Calu3 (cell line): Measurements from ENCODE around the gene ENTPD2. TPM values are rescaled to one million over a fixed set of nuclear protein-coding genes. Genes with fewer than 3 reads are reported as not detected.

ENCODE experiments used
- BruUV-seq: library from RNA; stranded (reverse); fragments of 400-500 nt; replicated peaks from 2 replicates; lab custom pipeline; 2021; lab: Mats Ljungman, UMichigan
- CTCF ChIA-PET: fragments of 300-600 bp; sonication (Branson Sonifier 250); formaldehyde crosslinking; loops from one replicate; lab custom pipeline; 2022; ENCODE audit warnings: antibody characterized with exemption; lab: Charles Lee
- DNase-seq: peaks from one replicate; pipeline ENCODE4 v3.0.0; 2022
- H3K27ac Mint-ChIP-seq: one replicate; pipeline ENCODE4 v1.8.0; 2022; ENCODE audit warnings: mixed read lengths; ENCODE audit not compliant: unreplicated experiment
- H3K27me3 Mint-ChIP-seq: one replicate; pipeline ENCODE4 v1.8.0; 2022; ENCODE audit warnings: mixed read lengths; ENCODE audit not compliant: unreplicated experiment
- H3K36me3 Mint-ChIP-seq: one replicate; pipeline ENCODE4 v1.8.0; 2022; ENCODE audit warnings: mild to moderate bottlenecking, moderate library complexity, mixed read lengths; ENCODE audit not compliant: insufficient read depth, unreplicated experiment
- H3K4me1 Mint-ChIP-seq: one replicate; pipeline ENCODE4 v1.8.0; 2022; ENCODE audit warnings: mild to moderate bottlenecking, low read depth, mixed read lengths; ENCODE audit not compliant: unreplicated experiment
- H3K4me3 Mint-ChIP-seq: one replicate; pipeline ENCODE4 v1.8.0; 2022; ENCODE audit warnings: mild to moderate bottlenecking, low read depth, moderate library complexity, mixed read lengths; ENCODE audit not compliant: unreplicated experiment
- H3K9me3 Mint-ChIP-seq: one replicate; pipeline ENCODE4 v1.8.0; 2022; ENCODE audit warnings: low read depth, mixed read lengths; ENCODE audit not compliant: unreplicated experiment
- intact Hi-C: fragments of 100-400 bp; cut with micrococcal nuclease; formaldehyde crosslinking; loops from one replicate; pipeline ENCODE4 v1.10.0; 2022; ENCODE audit not compliant: unreplicated experiment
- total RNA-seq: library from RNA; stranded (reverse); gene quantifications from 2 replicates; pipeline ENCODE4 v1.2.3, GENCODE V29; 2022
- TF ChIP-seq, protein P1 (sequence below): fragments of 200-600 bp; IDR thresholded peaks from one replicate; pipeline ENCODE4 v1.8.0; 2022; ENCODE audit warnings: antibody characterized with exemption; ENCODE audit not compliant: unreplicated experiment

ENTPD2 gene
- total RNA-seq, 1 experiment from 2014 or later = 3.8 TPM

GRCh38 chr9:137052998-137053943, 590 bp downstream of the ENTPD2 start:
- Mint-ChIP-seq H3K27me3 (no peaks in the 10 kb centered on the region), H3K36me3 (peaks cover 14% of the 10 kb centered on the region), H3K27ac (no peak overlapping the region), H3K4me3 (peak overlapping the region; percentile 69), H3K9me3 (no peaks in the 10 kb centered on the region), H3K4me1 (peaks cover 8% of the 10 kb centered on the region)
- TF ChIP-seq, protein P1, sequence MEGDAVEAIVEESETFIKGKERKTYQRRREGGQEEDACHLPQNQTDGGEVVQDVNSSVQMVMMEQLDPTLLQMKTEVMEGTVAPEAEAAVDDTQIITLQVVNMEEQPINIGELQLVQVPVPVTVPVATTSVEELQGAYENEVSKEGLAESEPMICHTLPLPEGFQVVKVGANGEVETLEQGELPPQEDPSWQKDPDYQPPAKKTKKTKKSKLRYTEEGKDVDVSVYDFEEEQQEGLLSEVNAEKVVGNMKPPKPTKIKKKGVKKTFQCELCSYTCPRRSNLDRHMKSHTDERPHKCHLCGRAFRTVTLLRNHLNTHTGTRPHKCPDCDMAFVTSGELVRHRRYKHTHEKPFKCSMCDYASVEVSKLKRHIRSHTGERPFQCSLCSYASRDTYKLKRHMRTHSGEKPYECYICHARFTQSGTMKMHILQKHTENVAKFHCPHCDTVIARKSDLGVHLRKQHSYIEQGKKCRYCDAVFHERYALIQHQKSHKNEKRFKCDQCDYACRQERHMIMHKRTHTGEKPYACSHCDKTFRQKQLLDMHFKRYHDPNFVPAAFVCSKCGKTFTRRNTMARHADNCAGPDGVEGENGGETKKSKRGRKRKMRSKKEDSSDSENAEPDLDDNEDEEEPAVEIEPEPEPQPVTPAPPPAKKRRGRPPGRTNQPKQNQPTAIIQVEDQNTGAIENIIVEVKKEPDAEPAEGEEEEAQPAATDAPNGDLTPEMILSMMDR = no peak
- no TSS peak for BruUV-seq
- intact Hi-C loops = no loop called here
- CTCF ChIA-PET = interaction anchor here (1.1 kb wide), 1 partner anchor 18 kb away, joined by 3 read pairs; no protein-coding TSS in a partner anchor
- no peak for DNase-seq

- CTCF ChIA-PET = interaction anchor here (1.1 kb wide), 1 partner anchor 17 kb away, joined by 3 read pairs; no protein-coding TSS in a partner anchor
- BruUV-seq = no TSS peak
- H3K36me3 Mint-ChIP-seq = peaks cover 9% of the 10 kb centered on the region
- DNase-seq = no peak
- peak overlapping the region; percentile 17 for H3K4me3 Mint-ChIP-seq
- H3K27me3 Mint-ChIP-seq = no peaks in the 10 kb centered on the region
- TF ChIP-seq, protein P1 = no peak
- no peak overlapping the region for H3K27ac Mint-ChIP-seq
- no peaks in the 10 kb centered on the region for H3K9me3 Mint-ChIP-seq
- intact Hi-C loops = no loop called here
- H3K4me1 Mint-ChIP-seq = peaks cover 8% of the 10 kb centered on the region
Measured at GRCh38 chr9:137052293-137052692, 1.6 kb downstream of the ENTPD2 start.

DNA sequence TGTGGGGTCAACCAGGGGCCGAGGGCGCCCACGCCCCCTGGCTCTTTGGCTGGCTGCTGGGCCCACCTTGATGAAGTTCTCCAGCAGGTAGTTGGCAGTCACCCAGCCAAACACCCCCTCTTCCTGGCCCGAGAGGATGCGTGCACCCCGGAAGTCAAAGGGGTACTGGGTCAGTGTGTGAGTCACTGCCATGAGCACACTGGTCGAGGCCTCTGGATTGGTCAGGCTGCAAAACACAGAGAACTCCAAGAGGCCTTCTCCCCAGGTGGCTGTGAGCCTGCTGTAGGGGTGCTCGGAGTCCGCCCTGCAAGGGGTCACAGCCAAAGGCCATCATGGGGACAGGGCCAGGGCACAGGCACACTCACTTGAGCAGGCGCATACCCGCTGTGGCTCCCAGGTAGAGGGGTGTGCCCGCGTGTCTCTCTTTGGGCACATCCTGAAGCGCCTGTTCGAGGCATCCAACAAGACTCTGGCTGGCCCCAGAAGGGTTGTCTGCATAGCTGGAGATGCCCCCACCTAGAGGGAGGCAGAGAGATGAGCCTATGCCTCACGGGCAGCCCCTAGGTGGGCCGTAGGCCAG, 2.6 kb downstream of the ENTPD2 start:
- Mint-ChIP-seq H3K9me3 (no peaks in the 10 kb centered on the region), H3K36me3 (peaks cover 12% of the 10 kb centered on the region), H3K4me1 (peaks cover 8% of the 10 kb centered on the region), H3K4me3 (no peak overlapping the region), H3K27ac (no peak overlapping the region), H3K27me3 (no peaks in the 10 kb centered on the region)
- intact Hi-C loops = no loop called here
- BruUV-seq = no TSS peak
- CTCF ChIA-PET = no interaction called here
- TF ChIP-seq, protein P1 = no peak
- DNase-seq = no peak

GRCh38 chr9:137050570-137050969, 3.3 kb downstream of the ENTPD2 start:
- no TSS peak for BruUV-seq
- CTCF ChIA-PET = no interaction called here
- H3K4me3 Mint-ChIP-seq = no peak overlapping the region
- H3K9me3 Mint-ChIP-seq = no peaks in the 10 kb centered on the region
- DNase-seq = no peak
- no peaks in the 10 kb centered on the region for H3K27me3 Mint-ChIP-seq
- peaks cover 14% of the 10 kb centered on the region for H3K36me3 Mint-ChIP-seq
- H3K4me1 Mint-ChIP-seq = peaks cover 8% of the 10 kb centered on the region
- intact Hi-C loops = no loop called here
- H3K27ac Mint-ChIP-seq = no peak overlapping the region
- TF ChIP-seq, protein P1 = no peak
